WTC11 (cell line): Measurements from ENCODE around the gene ASS1. TPM values are rescaled to one million over a fixed set of nuclear protein-coding genes. Genes with fewer than 3 reads are reported as not detected.

Experiments
- ATAC-seq: fragments of 200-7000 bp; cut with Tn5 transposase; 2 replicates; pipeline ENCODE4 v1.10.0; 2021; ENCODE audit warnings: mild to moderate bottlenecking, moderate library complexity
- CTCF ChIA-PET: fragments of 300-600 bp; sonication (Branson Sonifier 250); formaldehyde crosslinking; loops from one replicate; lab custom pipeline; 2021; ENCODE audit warnings: antibody characterized with exemption; lab: Charles Lee
- POLR2A ChIA-PET: fragments of 350-600 bp; sonication (Branson Sonifier 250); formaldehyde crosslinking; loops from one replicate; lab custom pipeline; 2021; ENCODE audit warnings: antibody characterized with exemption; lab: Charles Lee
- DNase-seq: peaks from one replicate; pipeline ENCODE4 v3.0.0; 2021; ENCODE audit warnings: low spot score
- H3K27ac Mint-ChIP-seq: 2 replicates; pipeline ENCODE4 v1.8.0; 2021; ENCODE audit warnings: mixed read lengths
- H3K27me3 Mint-ChIP-seq: 2 replicates; pipeline ENCODE4 v1.8.0; 2021; ENCODE audit warnings: low read depth, mild to moderate bottlenecking, moderate library complexity, mixed read lengths
- H3K36me3 Mint-ChIP-seq: 2 replicates; pipeline ENCODE4 v1.8.0; 2021; ENCODE audit warnings: mixed read lengths
- H3K4me1 Mint-ChIP-seq: 2 replicates; pipeline ENCODE4 v1.8.0; 2022; ENCODE audit warnings: mixed read lengths
- H3K4me3 Mint-ChIP-seq: 2 replicates; pipeline ENCODE4 v1.8.0; 2021; ENCODE audit warnings: mild to moderate bottlenecking, moderate library complexity, mixed read lengths
- H3K9me3 Mint-ChIP-seq: 2 replicates; pipeline ENCODE4 v1.8.0; 2021; ENCODE audit warnings: mixed read lengths
- AR ChIP-seq: fragments of 250-450 bp; sonication (Bioruptor Pico); IDR thresholded peaks from 2 replicates; pipeline ENCODE4 v1.9.0; 2021; ENCODE audit warnings: mild to moderate bottlenecking
- ATF1 ChIP-seq: sonication (generic); formaldehyde crosslinking; IDR thresholded peaks from 2 replicates; pipeline ENCODE4 v1.8.1; 2023; ENCODE audit warnings: mild to moderate bottlenecking, moderate library complexity, missing genetic modification reagents
- E2F5 ChIP-seq: sonication (generic); formaldehyde crosslinking; IDR thresholded peaks from 2 replicates; pipeline ENCODE4 v1.8.1; 2022; ENCODE audit warnings: mild to moderate bottlenecking, moderate library complexity, missing genetic modification reagents
- ELF4 ChIP-seq: sonication (generic); formaldehyde crosslinking; IDR thresholded peaks from 2 replicates; pipeline ENCODE4 v1.8.1; 2022; ENCODE audit warnings: low read depth, mild to moderate bottlenecking, moderate library complexity, missing genetic modification reagents
- IRF2 ChIP-seq: sonication (generic); formaldehyde crosslinking; IDR thresholded peaks from 2 replicates; pipeline ENCODE4 v1.8.0; 2022; ENCODE audit warnings: low read depth, missing genetic modification reagents, borderline replicate concordance
- KAT7 ChIP-seq: sonication (generic); formaldehyde crosslinking; IDR thresholded peaks from 2 replicates; pipeline ENCODE4 v1.8.1; 2023; ENCODE audit warnings: missing genetic modification reagents, mild to moderate bottlenecking, borderline replicate concordance
- NFE2L1 ChIP-seq: sonication (generic); formaldehyde crosslinking; IDR thresholded peaks from 2 replicates; pipeline ENCODE4 v1.8.1; 2023; ENCODE audit warnings: missing genetic modification reagents
- NR2C2 ChIP-seq: sonication (generic); formaldehyde crosslinking; IDR thresholded peaks from 2 replicates; pipeline ENCODE4 v1.8.0; 2022; ENCODE audit warnings: mild to moderate bottlenecking, missing genetic modification reagents
- RORB ChIP-seq: fragments of 250-450 bp; sonication (Bioruptor Pico); IDR thresholded peaks from 2 replicates; pipeline ENCODE4 v1.9.0; 2021; ENCODE audit warnings: mild to moderate bottlenecking
- SMAD4 ChIP-seq: sonication (generic); formaldehyde crosslinking; IDR thresholded peaks from 2 replicates; pipeline ENCODE4 v1.8.0; 2022; ENCODE audit warnings: mild to moderate bottlenecking, missing genetic modification reagents
- ZMAT4 ChIP-seq: fragments of 250-450 bp; sonication (Bioruptor Pico); IDR thresholded peaks from 2 replicates; pipeline ENCODE4 v1.9.0; 2021; ENCODE audit warnings: mild to moderate bottlenecking
- ZNF121 ChIP-seq: sonication (generic); formaldehyde crosslinking; IDR thresholded peaks from 2 replicates; pipeline ENCODE4 v1.8.0; 2023; ENCODE audit warnings: missing genetic modification reagents
- ZNF138 ChIP-seq: sonication (generic); formaldehyde crosslinking; conservative IDR thresholded peaks from 2 replicates; pipeline ENCODE4 v1.8.1; 2022; ENCODE audit warnings: mild to moderate bottlenecking, moderate library complexity, missing genetic modification reagents
- ZNF232 ChIP-seq: sonication (generic); formaldehyde crosslinking; IDR thresholded peaks from 2 replicates; pipeline ENCODE4 v1.8.0; 2022; ENCODE audit warnings: mild to moderate bottlenecking, missing genetic modification reagents
- ZNF423 ChIP-seq: fragments of 250-450 bp; sonication (Bioruptor Pico); IDR thresholded peaks from 2 replicates; pipeline ENCODE4 v2.1.2; 2022; ENCODE audit warnings: mild to moderate bottlenecking, moderate library complexity
- total RNA-seq: library from RNA; stranded (reverse); gene quantifications from 3 replicates; pipeline ENCODE4 v1.2.3, GENCODE V29; 2021
- TF ChIP-seq, protein P1 (sequence below): sonication (generic); formaldehyde crosslinking; IDR thresholded peaks from 2 replicates; pipeline ENCODE4 v1.8.0; 2022; ENCODE audit warnings: missing genetic modification reagents
- TF ChIP-seq, protein P2 (sequence below): sonication (generic); formaldehyde crosslinking; IDR thresholded peaks from 2 replicates; pipeline ENCODE4 v1.8.0; 2023; ENCODE audit warnings: missing genetic modification reagents

Gene ASS1
- total RNA-seq, 1 experiment from 2014 or later: 95.7 TPM

DNA sequence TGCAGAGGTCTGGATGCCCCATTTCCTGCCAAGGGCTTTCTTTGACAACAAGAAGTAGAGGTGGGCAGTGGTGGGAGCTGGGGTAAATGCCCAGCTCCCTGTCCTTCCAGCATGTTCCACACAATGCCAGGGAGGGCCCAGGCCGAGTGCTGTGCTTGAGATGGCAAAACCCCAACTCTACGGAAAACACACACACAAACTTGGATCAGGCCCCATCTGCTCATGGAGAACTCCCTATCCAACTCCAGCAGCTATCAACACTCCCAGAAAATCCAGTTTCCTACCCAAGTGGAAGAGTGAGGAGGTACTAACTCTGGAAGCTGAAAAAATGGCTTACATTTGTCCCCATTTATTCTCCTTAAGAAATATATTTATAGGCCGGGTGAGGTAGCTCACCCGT lies 73.5 kb downstream of the ASS1 start:
- no peak for ATAC-seq
- Mint-ChIP-seq H3K9me3 (no peaks in the 10 kb centered on the region), H3K36me3 (no peaks in the 10 kb centered on the region), H3K27ac (no peak overlapping the region), H3K4me1 (peaks cover 24% of the 10 kb centered on the region), H3K27me3 (no peaks in the 10 kb centered on the region), H3K4me3 (no peak overlapping the region)
- ChIA-PET POLR2A (interaction anchor here (0.7 kb wide), 1 partner anchor 98 kb away, joined by 4 read pairs; no protein-coding TSS in a partner anchor), CTCF (interaction anchor here (1.2 to 1.8 kb wide), 2 partner anchors 18 to 85 kb away, joined by 3 to 6 read pairs; no protein-coding TSS in a partner anchor)
- no peak for DNase-seq
- no peak for TF ChIP-seq ELF4 (CRISPR knock-in tag)

- Mint-ChIP-seq H3K27me3 (no peaks in the 10 kb centered on the region), H3K27ac (no peak overlapping the region), H3K36me3 (no peaks in the 10 kb centered on the region), H3K4me1 (peaks cover 30% of the 10 kb centered on the region), H3K9me3 (no peaks in the 10 kb centered on the region), H3K4me3 (no peak overlapping the region)
- ChIA-PET POLR2A (interaction anchor here (0.7 kb wide), 1 partner anchor 99 kb away, joined by 4 read pairs; no protein-coding TSS in a partner anchor), CTCF (interaction anchor here (0.5 to 1.8 kb wide), 7 partner anchors 14 to 768 kb away, joined by 3 to 6 read pairs (median 3); no protein-coding TSS in a partner anchor)
- TF ChIP-seq ZNF423 (CRISPR knock-in tag) (no peak), NR2C2 (CRISPR knock-in tag) (no peak), ZNF138 (no peak), ZMAT4 (no peak), E2F5 (no peak), ATF1 (CRISPR knock-in tag) (no peak), SMAD4 (CRISPR knock-in tag) (no peak), ZNF232 (CRISPR knock-in tag) (no peak), KAT7 (CRISPR knock-in tag) (no peak), IRF2 (CRISPR knock-in tag) (no peak), RORB (CRISPR knock-in tag) (no peak), NFE2L1 (no peak), AR (no peak), ZNF121 (CRISPR knock-in tag) (no peak)
- TF ChIP-seq, protein P1, sequence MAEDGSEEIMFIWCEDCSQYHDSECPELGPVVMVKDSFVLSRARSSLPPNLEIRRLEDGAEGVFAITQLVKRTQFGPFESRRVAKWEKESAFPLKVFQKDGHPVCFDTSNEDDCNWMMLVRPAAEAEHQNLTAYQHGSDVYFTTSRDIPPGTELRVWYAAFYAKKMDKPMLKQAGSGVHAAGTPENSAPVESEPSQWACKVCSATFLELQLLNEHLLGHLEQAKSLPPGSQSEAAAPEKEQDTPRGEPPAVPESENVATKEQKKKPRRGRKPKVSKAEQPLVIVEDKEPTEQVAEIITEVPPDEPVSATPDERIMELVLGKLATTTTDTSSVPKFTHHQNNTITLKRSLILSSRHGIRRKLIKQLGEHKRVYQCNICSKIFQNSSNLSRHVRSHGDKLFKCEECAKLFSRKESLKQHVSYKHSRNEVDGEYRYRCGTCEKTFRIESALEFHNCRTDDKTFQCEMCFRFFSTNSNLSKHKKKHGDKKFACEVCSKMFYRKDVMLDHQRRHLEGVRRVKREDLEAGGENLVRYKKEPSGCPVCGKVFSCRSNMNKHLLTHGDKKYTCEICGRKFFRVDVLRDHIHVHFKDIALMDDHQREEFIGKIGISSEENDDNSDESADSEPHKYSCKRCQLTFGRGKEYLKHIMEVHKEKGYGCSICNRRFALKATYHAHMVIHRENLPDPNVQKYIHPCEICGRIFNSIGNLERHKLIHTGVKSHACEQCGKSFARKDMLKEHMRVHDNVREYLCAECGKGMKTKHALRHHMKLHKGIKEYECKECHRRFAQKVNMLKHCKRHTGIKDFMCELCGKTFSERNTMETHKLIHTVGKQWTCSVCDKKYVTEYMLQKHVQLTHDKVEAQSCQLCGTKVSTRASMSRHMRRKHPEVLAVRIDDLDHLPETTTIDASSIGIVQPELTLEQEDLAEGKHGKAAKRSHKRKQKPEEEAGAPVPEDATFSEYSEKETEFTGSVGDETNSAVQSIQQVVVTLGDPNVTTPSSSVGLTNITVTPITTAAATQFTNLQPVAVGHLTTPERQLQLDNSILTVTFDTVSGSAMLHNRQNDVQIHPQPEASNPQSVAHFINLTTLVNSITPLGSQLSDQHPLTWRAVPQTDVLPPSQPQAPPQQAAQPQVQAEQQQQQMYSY: no peak
- TF ChIP-seq, protein P2, sequence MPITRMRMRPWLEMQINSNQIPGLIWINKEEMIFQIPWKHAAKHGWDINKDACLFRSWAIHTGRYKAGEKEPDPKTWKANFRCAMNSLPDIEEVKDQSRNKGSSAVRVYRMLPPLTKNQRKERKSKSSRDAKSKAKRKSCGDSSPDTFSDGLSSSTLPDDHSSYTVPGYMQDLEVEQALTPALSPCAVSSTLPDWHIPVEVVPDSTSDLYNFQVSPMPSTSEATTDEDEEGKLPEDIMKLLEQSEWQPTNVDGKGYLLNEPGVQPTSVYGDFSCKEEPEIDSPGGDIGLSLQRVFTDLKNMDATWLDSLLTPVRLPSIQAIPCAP (CRISPR knock-in tag): no peak
- ATAC-seq (no peak; the same call in 1 of the 2 replicates), DNase-seq (no peak)
These were observed 74.4 kb downstream of the ASS1 start for GRCh38 chr9:130518943-130519799.
